GM20000 (cell line): ENCODE results near the gene TMEFF1.

Source experiments
- DNase-seq: peaks from one replicate; pipeline ENCODE4 v3.0.0; 2012; ENCODE audit warnings: low spot score
- TF ChIP-seq, protein P1 (sequence below): IDR thresholded peaks from 2 replicates; pipeline ENCODE4 v1.5.1; 2012; ENCODE audit warnings: mild to moderate bottlenecking, control low read depth; ENCODE audit errors: extremely low read depth, missing control alignments

The TMEFF1 gene

GRCh38 chr9:100598641-100599145 lies 125.7 kb downstream of the TMEFF1 start:
- TF ChIP-seq, protein P1, sequence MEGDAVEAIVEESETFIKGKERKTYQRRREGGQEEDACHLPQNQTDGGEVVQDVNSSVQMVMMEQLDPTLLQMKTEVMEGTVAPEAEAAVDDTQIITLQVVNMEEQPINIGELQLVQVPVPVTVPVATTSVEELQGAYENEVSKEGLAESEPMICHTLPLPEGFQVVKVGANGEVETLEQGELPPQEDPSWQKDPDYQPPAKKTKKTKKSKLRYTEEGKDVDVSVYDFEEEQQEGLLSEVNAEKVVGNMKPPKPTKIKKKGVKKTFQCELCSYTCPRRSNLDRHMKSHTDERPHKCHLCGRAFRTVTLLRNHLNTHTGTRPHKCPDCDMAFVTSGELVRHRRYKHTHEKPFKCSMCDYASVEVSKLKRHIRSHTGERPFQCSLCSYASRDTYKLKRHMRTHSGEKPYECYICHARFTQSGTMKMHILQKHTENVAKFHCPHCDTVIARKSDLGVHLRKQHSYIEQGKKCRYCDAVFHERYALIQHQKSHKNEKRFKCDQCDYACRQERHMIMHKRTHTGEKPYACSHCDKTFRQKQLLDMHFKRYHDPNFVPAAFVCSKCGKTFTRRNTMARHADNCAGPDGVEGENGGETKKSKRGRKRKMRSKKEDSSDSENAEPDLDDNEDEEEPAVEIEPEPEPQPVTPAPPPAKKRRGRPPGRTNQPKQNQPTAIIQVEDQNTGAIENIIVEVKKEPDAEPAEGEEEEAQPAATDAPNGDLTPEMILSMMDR: no peak
- DNase-seq: peak; percentile 73

- DNase-seq: no peak
- TF ChIP-seq, protein P1: no peak
Observed at GRCh38 chr9:100600521-100601079, 127.7 kb downstream of the TMEFF1 start.

DNA sequence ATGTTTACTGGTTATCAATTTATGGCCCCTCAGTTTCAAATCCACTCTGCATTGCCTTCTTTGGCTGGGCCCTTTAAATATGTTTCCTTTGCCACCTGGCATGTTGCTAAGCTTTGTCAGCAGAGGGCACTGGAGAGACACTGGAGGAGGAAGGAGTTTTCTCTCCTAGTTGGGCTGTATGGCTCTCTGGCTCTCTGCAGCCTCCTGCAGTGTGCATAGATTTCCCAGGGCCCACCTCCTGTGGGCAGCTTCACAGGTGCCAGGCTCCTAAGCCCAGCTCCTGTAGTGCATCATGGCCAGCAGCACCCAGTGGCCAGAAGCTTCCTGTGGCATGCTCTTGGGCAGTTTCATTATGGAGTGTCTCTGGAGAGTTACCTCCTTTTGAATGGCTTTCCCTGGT lies 128.3 kb downstream of the TMEFF1 start:
- peak; percentile 66 for DNase-seq
- TF ChIP-seq, protein P1: peak; percentile 65

- DNase-seq: peak; percentile 25
- TF ChIP-seq, protein P1: peak; percentile 22
Observed at GRCh38 chr9:100602342-100602801, 129.4 kb downstream of the TMEFF1 start.

DNA sequence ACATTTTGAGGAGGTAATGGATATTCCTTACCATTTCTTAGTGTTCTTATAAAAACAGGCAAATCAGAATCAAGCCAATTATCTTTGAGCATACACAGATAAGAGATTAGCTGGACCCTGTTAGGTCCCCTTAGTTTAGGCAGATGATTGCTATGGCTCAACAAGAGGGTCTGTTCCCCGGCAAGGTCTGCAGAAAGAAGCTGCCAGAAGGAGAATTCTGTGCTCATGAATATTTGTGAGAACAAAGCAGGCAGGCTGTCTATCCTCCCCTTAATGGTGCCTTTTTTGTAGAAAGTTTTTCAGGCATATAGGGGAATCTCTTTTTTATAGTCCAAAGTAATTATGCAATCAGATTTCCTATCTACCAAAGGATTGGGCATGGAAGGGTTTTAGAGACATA lies 132.5 kb downstream of the TMEFF1 start:
- TF ChIP-seq, protein P1: no peak
- no peak for DNase-seq

GRCh38 chr9:100619194-100619593 lies 146.2 kb downstream of the TMEFF1 start:
- TF ChIP-seq, protein P1: no peak
- no peak for DNase-seq

DNA sequence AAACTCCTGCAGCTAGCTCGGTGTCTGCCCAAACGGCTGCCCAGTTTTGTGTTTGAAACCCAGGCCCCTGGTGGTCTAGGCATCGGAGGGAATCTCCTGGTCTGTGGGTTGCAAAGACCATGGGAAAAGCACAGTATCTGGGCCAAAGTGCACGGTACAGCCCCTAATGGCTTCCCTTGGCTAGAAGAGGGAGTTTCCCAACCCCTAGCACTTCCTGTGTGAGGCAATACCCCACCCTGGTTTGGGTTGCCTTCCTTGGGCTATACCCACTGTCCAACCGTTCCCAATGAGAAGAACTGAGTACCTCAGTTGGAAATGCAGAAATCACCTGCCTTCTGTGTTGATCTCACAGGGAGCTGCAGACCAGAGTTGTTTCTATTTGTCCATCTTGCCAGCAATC lies 146.7 kb downstream of the TMEFF1 start:
- no peak for DNase-seq
- TF ChIP-seq, protein P1: no peak
